Heart left ventricle (tissue), 13 donors: ENCODE measurements around the gene FAM163B.

Source experiments
- CTCF ChIP-seq, 12 donors: fragments of 200-600 bp; sonication (generic) in 4 of 12; IDR thresholded peaks; one replicate each; pipeline versions ENCODE4 v1.5.0 to v1.8.0; 2018 to 2022; ENCODE audit warnings: antibody characterized with exemption in 12 of 12, mild to moderate bottlenecking in 5 of 12
- POLR2A ChIP-seq, 2 donors: fragments of 450-650 bp; IDR thresholded peaks; one replicate each; pipeline ENCODE4 v1.6.1; 2017; ENCODE audit warnings: antibody characterized with exemption in 2 of 2, mild to moderate bottlenecking in 2 of 2, moderate library complexity in 2 of 2
- donor health status: ischemic (EF 13 %, LVEDD 7.1; RV severe dilation, severe dysfunction).
- donor health status: DM: no; HTN: yes; CAD: no.
- donor health status: DM: no; HTN: no; CAD: no.
- donor health status: ischemic (EF 25% LVEDD 6.9; RV normal size, moderate dysfunction).
- donor health status: ischemic (EF 25% LVEDD 5.7; RV mildly dilated, moderate dysfunction).
- donor health status: ischemic (EF 35%, LVEDD 5.7; RV mildly dilated, moderate dysfunction).
- donor health status: nonischemic (EF 11% LVEDD 7.7; RV severe dilation, severe dysfunction).
- donor health status: DM: yes; HTN: yes; CAD: no.
- donor health status: PGD.
- donor health status: ischemic (EF 29% LVEDD 5.4; RV normal size, mild dysfunction).
- donor health status: nonischemic (EF 23%, LVEDD 6.1; RV moderate dilation, normal function).

- TF ChIP-seq CTCF (IDR thresholded peaks at IDR 0.05) = no peak
- no peak for TF ChIP-seq POLR2A (IDR thresholded peaks at IDR 0.05)
Observed at GRCh38 chr9:133614678-133615077, 5.5 kb upstream of the FAM163B start.
